Measurements from ENCODE around the gene KRTAP19-7. TPM values are rescaled to one million over a fixed set of nuclear protein-coding genes. Genes with fewer than 3 reads are reported as not detected.

Gene KRTAP19-7
- total and polyA plus RNA-seq, 5 donors from 2014 or later: not detected

DNA sequence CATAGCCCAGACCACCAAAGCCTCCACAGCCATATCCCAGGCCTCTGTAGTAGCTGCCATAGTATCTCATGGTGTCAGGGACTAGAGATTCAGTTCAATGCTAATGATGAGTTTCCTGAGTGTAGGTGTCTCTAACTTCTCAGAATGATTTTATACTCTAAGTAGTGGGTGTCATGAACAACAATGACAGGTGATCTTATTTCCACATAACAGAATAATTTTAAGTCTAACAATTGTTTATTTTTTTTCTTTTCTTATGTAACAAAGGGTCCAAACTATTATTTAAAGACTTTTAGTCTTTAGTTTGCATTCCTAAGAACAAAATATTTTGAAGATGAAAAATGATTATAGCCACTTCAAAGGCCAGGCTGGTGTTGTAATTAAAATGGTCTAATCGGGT lies 19.4 kb downstream of the KRTAP19-7 start, which contains the start of gene KRTAP19-6:
Gene KRTAP19-6, minus strand, starts transcription at position 101 of the 400 bp plus-strand sequence. Its CDS starts 31 bp downstream, at position 70.
- H3K27ac ChIP-seq (ENCODE audit: insufficient read depth, low read length, poor library complexity, severe bottlenecking): no peak within 1 kb of the TSS
- Mint-ChIP-seq H3K4me1 (no peaks in the 10 kb centered on the region), H3K4me3 (no peak within 1 kb of the TSS), H3K27me3 (no peaks in the 10 kb centered on the region), H3K9me3 (peaks cover 0 to 2% (median 0%) of the 10 kb centered on the region in 7 donors), H3K36me3 (no peaks in the 10 kb centered on the region), H3K27ac (no peak within 1 kb of the TSS)
- no peak within 1 kb of the TSS for H3K4me3 ChIP-seq (ENCODE audit: low read depth, low read length)
- ATAC-seq (ENCODE audit: low read depth in 2 of 2): no peak
- H3K9me3 ChIP-seq (ENCODE audit: control insufficient read depth in 2 of 2, low read length in 2 of 2): no peaks in the 10 kb centered on the region
- no peaks in the 10 kb centered on the region for H3K36me3 ChIP-seq (ENCODE audit: control insufficient read depth, insufficient read depth, low read length)
- no peak for DNase-seq
- no peaks in the 10 kb centered on the region for H3K27me3 ChIP-seq (ENCODE audit: control insufficient read depth, insufficient read depth, low read length)
- H3K4me1 ChIP-seq (ENCODE audit: control insufficient read depth, insufficient read depth, low read length, poor library complexity, severe bottlenecking): no peaks in the 10 kb centered on the region

DNA sequence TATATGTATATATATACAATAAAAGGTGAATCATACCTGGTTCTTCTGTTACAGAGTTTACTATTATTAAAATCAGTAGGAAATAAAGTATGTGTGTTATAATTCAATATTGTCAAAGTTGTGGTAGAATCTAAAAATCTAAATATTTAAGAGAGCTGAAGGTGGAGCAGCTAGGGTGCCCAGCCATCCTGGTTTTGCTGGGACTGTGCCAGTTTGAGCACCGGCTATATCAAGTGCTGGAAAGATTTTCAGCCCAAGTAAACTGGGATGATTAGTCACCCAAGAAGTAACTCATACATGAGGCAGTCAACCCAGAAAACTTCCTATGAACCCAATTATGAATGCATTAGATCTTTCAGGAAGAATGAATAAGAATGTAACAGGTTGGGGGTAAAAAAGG lies 42.2 kb downstream of the KRTAP19-7 start:
- H3K36me3 Mint-ChIP-seq: no peaks in the 10 kb centered on the region
- H3K9me3 Mint-ChIP-seq: peaks cover 0 to 4% (median 1%) of the 10 kb centered on the region in 7 donors
- no peaks in the 10 kb centered on the region for H3K27me3 Mint-ChIP-seq
- no peaks in the 10 kb centered on the region for H3K4me1 Mint-ChIP-seq
- DNase-seq (no peak), ATAC-seq (ENCODE audit: low read depth in 2 of 2) (no peak)
- H3K9me3 ChIP-seq (ENCODE audit: control insufficient read depth in 2 of 2, low read length in 2 of 2): no peaks in the 10 kb centered on the region
- H3K4me1 ChIP-seq (ENCODE audit: control insufficient read depth, insufficient read depth, low read length, poor library complexity, severe bottlenecking): no peaks in the 10 kb centered on the region
- no peaks in the 10 kb centered on the region for H3K36me3 ChIP-seq (ENCODE audit: control insufficient read depth, insufficient read depth, low read length)
- no peaks in the 10 kb centered on the region for H3K27me3 ChIP-seq (ENCODE audit: control insufficient read depth, insufficient read depth, low read length)
- H3K27ac Mint-ChIP-seq: no peak overlapping the region
- no peak overlapping the region for H3K27ac ChIP-seq (ENCODE audit: insufficient read depth, low read length, poor library complexity, severe bottlenecking)
- H3K4me3 ChIP-seq (ENCODE audit: low read depth, low read length): no peak overlapping the region
- no peak overlapping the region for H3K4me3 Mint-ChIP-seq

DNA sequence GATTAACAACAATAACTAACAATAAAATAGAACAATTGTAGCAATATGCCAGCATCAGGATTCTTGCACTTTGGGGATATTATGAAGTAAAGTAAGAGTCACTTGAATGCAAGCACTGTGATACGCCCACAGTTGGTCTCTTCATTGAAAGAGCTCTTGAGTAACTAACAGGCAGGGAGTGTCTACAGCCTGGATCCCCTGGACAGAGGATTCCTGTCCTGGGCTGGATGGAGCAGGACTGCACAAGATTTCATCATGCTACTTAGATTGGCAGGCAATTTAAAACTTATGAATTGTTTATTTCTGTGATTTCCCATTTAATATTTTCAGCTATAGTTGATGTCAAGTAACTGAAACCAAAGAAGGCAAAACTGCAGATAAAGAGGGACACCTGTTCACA lies 45.4 kb downstream of the KRTAP19-7 start:
- Mint-ChIP-seq H3K4me3 (no peak overlapping the region), H3K36me3 (no peaks in the 10 kb centered on the region), H3K9me3 (peaks cover 0 to 4% (median 1%) of the 10 kb centered on the region in 7 donors), H3K27ac (no peak overlapping the region), H3K4me1 (no peaks in the 10 kb centered on the region), H3K27me3 (no peaks in the 10 kb centered on the region)
- Histone ChIP-seq H3K36me3 (ENCODE audit: control insufficient read depth, insufficient read depth, low read length) (no peaks in the 10 kb centered on the region), H3K9me3 (ENCODE audit: control insufficient read depth in 2 of 2, low read length in 2 of 2) (no peaks in the 10 kb centered on the region), H3K4me1 (ENCODE audit: control insufficient read depth, insufficient read depth, low read length, poor library complexity, severe bottlenecking) (no peaks in the 10 kb centered on the region), H3K27ac (ENCODE audit: insufficient read depth, low read length, poor library complexity, severe bottlenecking) (no peak overlapping the region), H3K4me3 (ENCODE audit: low read depth, low read length) (no peak overlapping the region), H3K27me3 (ENCODE audit: control insufficient read depth, insufficient read depth, low read length) (no peaks in the 10 kb centered on the region)
- DNase-seq (no peak), ATAC-seq (ENCODE audit: low read depth in 2 of 2) (no peak)

Other genes starting within 250 kb of the KRTAP19-7 start
- gene KRTAP26-1, start 241.0 kb downstream of the KRTAP19-7 start, total RNA-seq: not detected
- gene KRTAP26-1, start 241.0 kb downstream of the KRTAP19-7 start, polyA plus RNA-seq: not detected
- not detected for gene KRTAP27-1, start 223.6 kb downstream of the KRTAP19-7 start, total RNA-seq
- not detected for gene KRTAP27-1, start 223.6 kb downstream of the KRTAP19-7 start, polyA plus RNA-seq
- not detected for gene KRTAP23-1, start 212.7 kb downstream of the KRTAP19-7 start, total RNA-seq
- not detected for gene KRTAP23-1, start 212.7 kb downstream of the KRTAP19-7 start, polyA plus RNA-seq
- gene KRTAP13-2, start 189.0 kb downstream of the KRTAP19-7 start, total RNA-seq: not detected
- gene KRTAP13-2, start 189.0 kb downstream of the KRTAP19-7 start, polyA plus RNA-seq: not detected
- gene KRTAP13-1, start 165.3 kb downstream of the KRTAP19-7 start, total RNA-seq: not detected
- not detected for gene KRTAP13-1, start 165.3 kb downstream of the KRTAP19-7 start, polyA plus RNA-seq
- not detected for gene KRTAP13-3, start 135.4 kb downstream of the KRTAP19-7 start, total RNA-seq
- not detected for gene KRTAP13-3, start 135.4 kb downstream of the KRTAP19-7 start, polyA plus RNA-seq
- not detected for gene KRTAP13-4, start 131.1 kb downstream of the KRTAP19-7 start, total RNA-seq
- not detected for gene KRTAP13-4, start 131.1 kb downstream of the KRTAP19-7 start, polyA plus RNA-seq
- not detected for gene KRTAP15-1, start 121.0 kb downstream of the KRTAP19-7 start, total RNA-seq
- gene KRTAP15-1, start 121.0 kb downstream of the KRTAP19-7 start, polyA plus RNA-seq: not detected
- gene KRTAP19-1, start 80.9 kb downstream of the KRTAP19-7 start, total RNA-seq: not detected
- not detected for gene KRTAP19-1, start 80.9 kb downstream of the KRTAP19-7 start, polyA plus RNA-seq
- not detected for gene KRTAP19-2, start 73.9 kb downstream of the KRTAP19-7 start, total RNA-seq
- gene KRTAP19-2, start 73.9 kb downstream of the KRTAP19-7 start, polyA plus RNA-seq: not detected
- gene KRTAP19-3, start 69.3 kb downstream of the KRTAP19-7 start, total RNA-seq: not detected
- not detected for gene KRTAP19-3, start 69.3 kb downstream of the KRTAP19-7 start, polyA plus RNA-seq
- gene KRTAP19-4, start 64.1 kb downstream of the KRTAP19-7 start, total RNA-seq: not detected
- not detected for gene KRTAP19-4, start 64.1 kb downstream of the KRTAP19-7 start, polyA plus RNA-seq
- gene KRTAP19-5, start 59.2 kb downstream of the KRTAP19-7 start, total RNA-seq: not detected
- not detected for gene KRTAP19-5, start 59.2 kb downstream of the KRTAP19-7 start, polyA plus RNA-seq
- gene KRTAP19-6, start 19.4 kb downstream of the KRTAP19-7 start, total RNA-seq: not detected
- not detected for gene KRTAP19-6, start 19.4 kb downstream of the KRTAP19-7 start, polyA plus RNA-seq
- not detected for gene KRTAP22-2, start 29.1 kb upstream of the KRTAP19-7 start, total RNA-seq
- not detected for gene KRTAP22-2, start 29.1 kb upstream of the KRTAP19-7 start, polyA plus RNA-seq
- not detected for gene KRTAP6-3, start 31.1 kb upstream of the KRTAP19-7 start, total RNA-seq
- not detected for gene KRTAP6-3, start 31.1 kb upstream of the KRTAP19-7 start, polyA plus RNA-seq
- gene KRTAP6-2, start 37.6 kb upstream of the KRTAP19-7 start, total RNA-seq: not detected
- gene KRTAP6-2, start 37.6 kb upstream of the KRTAP19-7 start, polyA plus RNA-seq: not detected
- not detected for gene KRTAP22-1, start 39.8 kb upstream of the KRTAP19-7 start, total RNA-seq
- gene KRTAP22-1, start 39.8 kb upstream of the KRTAP19-7 start, polyA plus RNA-seq: not detected
- not detected for gene KRTAP6-1, start 52.6 kb upstream of the KRTAP19-7 start, total RNA-seq
- gene KRTAP6-1, start 52.6 kb upstream of the KRTAP19-7 start, polyA plus RNA-seq: not detected
- gene KRTAP20-1, start 55.1 kb upstream of the KRTAP19-7 start, total RNA-seq: not detected
- not detected for gene KRTAP20-1, start 55.1 kb upstream of the KRTAP19-7 start, polyA plus RNA-seq
- not detected for gene KRTAP20-4, start 59.3 kb upstream of the KRTAP19-7 start, total RNA-seq
- gene KRTAP20-4, start 59.3 kb upstream of the KRTAP19-7 start, polyA plus RNA-seq: not detected
- gene KRTAP20-2, start 73.9 kb upstream of the KRTAP19-7 start, total RNA-seq: not detected
- not detected for gene KRTAP20-2, start 73.9 kb upstream of the KRTAP19-7 start, polyA plus RNA-seq
- not detected for gene KRTAP20-3, start 81.5 kb upstream of the KRTAP19-7 start, total RNA-seq
- not detected for gene KRTAP20-3, start 81.5 kb upstream of the KRTAP19-7 start, polyA plus RNA-seq
- gene KRTAP21-3, start 157.5 kb upstream of the KRTAP19-7 start, total RNA-seq: not detected
- gene KRTAP21-3, start 157.5 kb upstream of the KRTAP19-7 start, polyA plus RNA-seq: not detected
- gene KRTAP21-2, start 185.9 kb upstream of the KRTAP19-7 start, total RNA-seq: not detected
- not detected for gene KRTAP21-2, start 185.9 kb upstream of the KRTAP19-7 start, polyA plus RNA-seq
- not detected for gene KRTAP21-1, start 194.1 kb upstream of the KRTAP19-7 start, total RNA-seq
- gene KRTAP21-1, start 194.1 kb upstream of the KRTAP19-7 start, polyA plus RNA-seq: not detected